ENCODE results near the gene HDAC7.
A peak's percentile ranks its signal among the peaks of the same experiment; 100 is the strongest.

Gene HDAC7

DNA sequence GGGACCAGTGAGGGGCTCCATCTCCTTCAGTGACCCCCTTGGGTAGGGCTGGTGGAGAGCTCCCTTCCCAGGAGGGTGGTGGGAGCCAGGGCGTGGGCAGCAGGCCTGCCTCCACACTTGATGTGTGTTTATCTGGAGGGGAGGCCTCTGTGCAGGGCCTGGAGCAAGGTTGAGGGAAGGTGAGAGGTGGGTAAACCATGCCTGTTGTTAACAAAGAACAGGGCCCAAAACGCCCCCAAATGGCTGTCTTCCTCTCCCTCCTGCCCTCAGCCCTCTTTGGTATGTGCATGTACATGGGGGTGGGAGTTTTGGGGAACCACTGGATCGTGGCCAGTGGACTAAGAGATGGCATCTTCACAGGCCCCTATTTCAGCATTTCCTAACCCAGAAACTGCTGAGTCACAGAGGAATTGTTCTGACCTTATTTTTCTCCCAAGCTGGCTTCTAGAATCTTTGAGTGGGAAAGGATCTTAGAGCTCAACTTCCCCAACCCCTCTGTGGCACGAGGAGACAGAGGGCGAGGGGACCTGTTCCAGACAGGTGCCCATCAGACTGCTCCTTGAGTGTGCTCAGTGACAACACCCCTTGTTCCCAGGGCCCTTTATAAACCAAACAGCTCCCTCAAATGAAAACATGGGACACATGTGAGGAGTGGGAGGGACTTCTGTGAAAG, 43.1 kb downstream of the HDAC7 start:
- no peak for DNase-seq

DNA sequence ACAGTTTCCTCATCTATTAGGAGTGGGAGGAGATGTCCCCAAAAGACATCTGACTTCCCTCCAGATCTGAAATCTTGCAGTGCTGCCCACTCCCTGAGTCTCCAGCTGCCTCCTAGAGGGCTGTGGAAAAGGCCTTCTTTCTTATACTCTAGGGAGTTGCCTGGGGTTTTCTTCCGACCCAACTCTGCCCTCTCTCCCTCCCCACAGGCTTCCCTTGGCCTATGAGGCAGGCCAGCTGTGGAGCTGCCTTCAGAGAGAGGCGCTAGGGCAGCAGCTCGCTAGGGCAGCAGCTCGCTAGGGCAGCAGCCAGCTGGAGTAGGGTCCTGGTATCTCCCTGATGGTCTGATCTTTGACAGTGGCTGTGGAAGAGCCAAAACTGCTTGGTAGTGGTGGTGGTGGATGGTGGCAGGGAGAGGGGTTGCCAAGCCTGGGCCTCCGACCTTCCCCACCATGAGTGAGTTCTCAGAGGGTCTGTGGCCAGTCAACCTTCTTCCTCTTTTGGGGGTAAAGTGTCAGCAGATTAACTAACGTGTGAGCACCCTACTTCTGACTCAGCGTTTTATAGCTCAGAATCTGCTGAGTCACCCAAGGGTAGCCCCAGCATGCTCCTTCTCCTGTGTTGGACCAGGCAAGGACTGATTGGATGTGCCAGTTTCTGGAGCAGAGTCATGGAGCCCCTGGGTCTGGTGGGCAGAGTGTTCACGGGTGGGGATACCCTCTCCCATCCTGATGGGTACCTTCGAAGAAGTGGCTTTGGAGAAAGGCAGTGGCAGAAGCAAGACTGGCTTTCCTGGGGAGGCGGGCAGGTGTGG, 44.4 kb downstream of the HDAC7 start:
- DNase-seq: no peak

GRCh38 chr12:47774663-47775062, 45.0 kb downstream of the HDAC7 start:
- DNase-seq: no peak

- no peak for DNase-seq
Measured at GRCh38 chr12:47773858-47774580, 45.7 kb downstream of the HDAC7 start.

DNA sequence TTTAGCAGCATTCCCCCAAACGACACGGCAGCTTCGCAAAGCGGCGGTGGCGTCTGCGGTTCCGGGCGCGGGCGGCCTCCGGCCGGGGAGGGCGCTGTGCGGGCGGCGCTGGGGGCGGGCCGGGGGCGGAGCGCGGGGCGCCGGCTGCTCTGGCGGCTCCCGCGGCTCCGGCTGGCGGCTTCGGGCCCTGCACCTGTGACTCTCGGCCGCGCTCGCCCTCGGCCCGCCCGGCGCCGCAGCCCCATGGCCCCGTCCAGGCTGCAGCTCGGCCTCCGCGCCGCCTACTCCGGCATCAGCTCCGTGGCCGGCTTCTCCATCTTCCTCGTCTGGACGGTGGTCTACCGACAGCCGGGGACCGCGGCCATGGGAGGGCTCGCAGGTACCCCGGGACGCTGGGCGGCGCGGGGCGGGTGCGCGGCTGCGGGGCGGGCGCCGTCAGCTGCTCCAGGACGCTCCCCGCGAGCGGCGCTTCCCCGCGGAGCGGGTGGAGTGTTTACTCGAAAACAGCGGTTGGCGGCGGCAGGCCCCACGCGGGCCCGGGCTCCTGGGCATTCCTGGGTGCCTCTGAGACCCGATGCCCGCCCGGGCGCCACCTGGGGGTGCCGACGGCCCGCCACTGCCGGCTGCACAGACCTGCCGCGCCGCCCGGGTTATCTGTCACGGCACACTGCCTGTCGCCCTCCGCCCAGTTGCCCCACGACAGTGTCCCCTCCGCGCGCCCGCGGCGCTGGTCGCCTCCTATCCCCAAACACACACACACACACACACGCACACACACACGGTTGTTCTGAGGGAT, 46.4 kb downstream of the HDAC7 start, which contains the start of gene SLC48A1:
Gene SLC48A1, plus strand, starts transcription at position 177 of the 796 bp plus-strand sequence. Its CDS starts 67 bp downstream, at position 244.
- DNase-seq: peak; percentile 79

GRCh38 chr12:47772738-47773061, 47.0 kb downstream of the HDAC7 start:
- no peak for DNase-seq

- DNase-seq: no peak
Measured at GRCh38 chr12:47772094-47772660, 47.5 kb downstream of the HDAC7 start.

DNA sequence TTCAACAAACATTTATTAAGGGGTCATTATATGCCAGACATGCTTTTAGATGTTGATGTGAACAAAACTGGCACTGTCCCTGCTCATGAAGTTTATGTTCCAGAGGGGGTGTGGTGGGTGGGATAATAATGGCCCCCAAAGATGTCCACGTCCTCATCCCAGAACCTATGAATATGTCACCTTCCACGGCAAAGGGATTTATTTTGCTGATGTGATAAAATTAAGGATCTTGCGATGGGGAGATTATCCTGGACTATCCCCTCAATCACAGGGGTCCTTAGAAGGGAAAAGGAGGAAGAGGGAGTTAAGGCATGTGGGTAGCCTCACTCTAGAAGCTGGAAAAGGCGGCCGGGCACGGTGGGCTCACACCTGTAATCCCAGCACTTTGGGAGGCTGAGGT, 48.4 kb downstream of the HDAC7 start:
- DNase-seq: no peak

- no peak for DNase-seq
Measured at GRCh38 chr12:47770086-47770726, 49.5 kb downstream of the HDAC7 start.

- no peak for DNase-seq
Measured at GRCh38 chr12:47769234-47770085, 50.2 kb downstream of the HDAC7 start.

DNA sequence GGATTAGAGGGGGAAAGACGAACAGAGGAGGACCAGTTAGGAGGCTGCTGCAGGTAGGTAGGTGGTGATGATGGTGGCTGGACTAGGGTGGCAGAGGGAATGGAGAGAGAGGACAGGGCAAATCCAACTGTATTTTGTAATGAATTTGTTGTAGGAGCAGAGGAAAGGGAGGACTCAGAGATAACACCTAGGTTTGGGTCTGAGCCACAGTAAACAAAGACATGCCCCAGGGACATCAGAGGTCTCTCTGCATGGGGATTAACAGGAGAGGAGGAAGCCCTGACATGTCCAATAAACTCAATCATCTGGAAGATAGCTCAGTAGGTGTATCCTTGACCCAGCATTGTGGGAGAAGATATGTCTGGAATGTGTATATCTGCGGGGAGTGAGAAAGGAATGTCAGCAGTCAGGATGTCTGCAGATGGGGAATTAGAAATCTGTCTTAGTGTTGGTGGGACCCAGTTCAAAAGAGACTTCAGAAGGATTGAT, 51.3 kb downstream of the HDAC7 start:
- DNase-seq: no peak

- peak; percentile 78 for DNase-seq
Measured at GRCh38 chr12:47767216-47767724, 52.4 kb downstream of the HDAC7 start.

GRCh38 chr12:47766502-47767215, 53.0 kb downstream of the HDAC7 start:
- DNase-seq: no peak

- no peak for DNase-seq
Measured at GRCh38 chr12:47763481-47764346, 56.0 kb downstream of the HDAC7 start.

GRCh38 chr12:47762850-47763465, 56.7 kb downstream of the HDAC7 start:
- no peak for DNase-seq

DNA sequence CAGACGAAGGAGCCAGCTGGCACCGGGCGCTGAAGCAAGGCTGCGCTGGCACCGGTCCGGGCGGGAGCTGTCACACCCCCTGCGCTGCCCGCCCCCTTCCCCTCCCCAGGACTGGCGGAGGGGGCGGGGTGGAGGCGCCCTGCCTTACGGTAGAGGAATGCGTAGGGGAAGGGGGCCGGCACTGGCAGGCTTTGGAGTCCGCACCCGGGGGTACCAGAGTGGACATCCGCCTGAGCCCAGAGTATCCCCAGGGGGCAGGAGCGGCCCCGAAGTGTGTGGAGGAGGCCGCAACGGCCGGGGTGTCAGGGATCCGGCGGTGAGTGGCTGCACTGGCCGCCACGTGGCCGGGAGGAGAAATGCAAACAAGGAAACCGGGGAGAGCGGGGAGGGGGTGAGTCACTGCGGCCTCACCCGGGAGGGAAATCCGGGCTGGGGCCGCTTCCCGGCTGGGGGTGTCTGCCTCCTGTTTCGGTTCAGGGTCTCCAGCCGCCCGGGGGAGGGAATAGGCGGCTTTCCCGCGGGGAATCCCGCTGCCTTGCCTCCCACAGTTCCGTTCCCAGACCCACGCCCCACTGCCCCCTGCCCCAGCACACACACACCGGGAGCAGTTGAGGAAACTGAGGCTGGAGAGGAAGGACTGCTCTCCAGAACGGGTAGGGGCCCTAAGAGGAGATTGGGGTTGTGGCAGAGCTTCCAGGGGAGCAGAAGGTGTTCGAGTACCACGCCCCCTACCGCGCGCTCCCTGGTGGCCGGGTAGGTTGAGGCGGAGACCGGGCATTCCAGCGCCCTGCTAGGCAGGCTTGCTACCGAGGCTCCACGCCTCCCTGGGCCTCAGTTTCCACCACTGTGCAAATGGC, 60.6 kb downstream of the HDAC7 start, which contains the start of gene RAPGEF3:
Gene RAPGEF3, minus strand, starts transcription at position 47 of the 857 bp plus-strand sequence. CDS start 324 bp downstream, outside the sequence.
- DNase-seq: peak; percentile 69

DNA sequence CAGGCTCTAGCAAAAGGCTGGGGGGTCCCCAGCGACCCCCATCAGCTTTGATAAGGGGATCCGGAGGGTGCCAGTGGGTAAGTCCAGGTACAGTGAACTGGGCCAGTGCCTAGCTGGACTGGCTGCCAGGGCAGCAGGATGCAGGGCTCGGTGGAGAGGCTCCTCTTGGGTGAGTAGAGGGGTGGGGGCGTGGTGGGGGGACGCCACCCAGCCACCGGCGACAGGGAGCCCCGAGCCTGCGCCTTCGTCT, 61.2 kb downstream of the HDAC7 start:
- DNase-seq: no peak

Measured in CD4-positive, alpha-beta T cell treated with Interleukin-12 subunit alpha and Interleukin-12 subunit beta, for 1 hour (primary cell).